Measurements from ENCODE around the gene KNG1.

KNG1 gene

GRCh38 chr3:186713499-186713898 lies 3.7 kb upstream of the KNG1 start:
- no peak for DNase-seq (ENCODE audit: low read depth)
- TF ChIP-seq POLR2A (IDR thresholded peaks at IDR 0.05; ENCODE audit: extremely low read depth, insufficient read length) (no peak), CTCF (IDR thresholded peaks at IDR 0.05; ENCODE audit: low read depth, low read length) (no peak), MAX (IDR thresholded peaks at IDR 0.05; ENCODE audit: low read depth, low read length) (no peak), MYC (IDR thresholded peaks at IDR 0.05; ENCODE audit: low read depth, low read length) (no peak)
- H3K4me3 ChIP-seq (ENCODE audit: low read depth, low read length) = no peak overlapping the region

GRCh38 chr3:186719945-186720739 lies 3.0 kb downstream of the KNG1 start:
- TF ChIP-seq MYC (IDR thresholded peaks at IDR 0.05; ENCODE audit: low read depth, low read length) (no peak), CTCF (IDR thresholded peaks at IDR 0.05; ENCODE audit: low read depth, low read length) (no peak), MAX (IDR thresholded peaks at IDR 0.05; ENCODE audit: low read depth, low read length) (no peak), POLR2A (IDR thresholded peaks at IDR 0.05; ENCODE audit: extremely low read depth, insufficient read length) (no peak)

GRCh38 chr3:186722457-186722856 lies 5.3 kb downstream of the KNG1 start:
- DNase-seq (ENCODE audit: low read depth) = peak; percentile 7
- no peak overlapping the region for H3K4me3 ChIP-seq (ENCODE audit: low read depth, low read length)
- TF ChIP-seq CTCF (IDR thresholded peaks at IDR 0.05; ENCODE audit: low read depth, low read length) = no peak
- TF ChIP-seq MAX (IDR thresholded peaks at IDR 0.05; ENCODE audit: low read depth, low read length) = no peak
- no peak for TF ChIP-seq POLR2A (IDR thresholded peaks at IDR 0.05; ENCODE audit: extremely low read depth, insufficient read length)
- no peak for TF ChIP-seq MYC (IDR thresholded peaks at IDR 0.05; ENCODE audit: low read depth, low read length)

More at GRCh38 chr3:186719945-186720739, 3.0 kb downstream of the KNG1 start:
- no peak for DNase-seq (ENCODE audit: low read depth)
- H3K4me3 ChIP-seq (ENCODE audit: low read depth, low read length) = no peak overlapping the region

GRCh38 chr3:186724911-186725310 lies 7.8 kb downstream of the KNG1 start:
- no peak for DNase-seq (ENCODE audit: low read depth)
- TF ChIP-seq MYC (IDR thresholded peaks at IDR 0.05; ENCODE audit: low read depth, low read length) (no peak), CTCF (IDR thresholded peaks at IDR 0.05; ENCODE audit: low read depth, low read length) (no peak), POLR2A (IDR thresholded peaks at IDR 0.05; ENCODE audit: extremely low read depth, insufficient read length) (no peak), MAX (IDR thresholded peaks at IDR 0.05; ENCODE audit: low read depth, low read length) (no peak)
- H3K4me3 ChIP-seq (ENCODE audit: low read depth, low read length) = no peak overlapping the region

- no peak overlapping the region for H3K4me3 ChIP-seq (ENCODE audit: low read depth, low read length)
Observed at GRCh38 chr3:186732169-186732766, 15.1 kb downstream of the KNG1 start.

More at GRCh38 chr3:186732169-186732766, 15.1 kb downstream of the KNG1 start:
- DNase-seq (ENCODE audit: low read depth) = no peak
- TF ChIP-seq POLR2A (IDR thresholded peaks at IDR 0.05; ENCODE audit: extremely low read depth, insufficient read length) (no peak), MYC (IDR thresholded peaks at IDR 0.05; ENCODE audit: low read depth, low read length) (no peak), CTCF (IDR thresholded peaks at IDR 0.05; ENCODE audit: low read depth, low read length) (no peak), MAX (IDR thresholded peaks at IDR 0.05; ENCODE audit: low read depth, low read length) (no peak)
